Endodermal cell (in vitro differentiated cells): Measurements from ENCODE around the gene FBXL5. TPM values are rescaled to one million over a fixed set of nuclear protein-coding genes. Genes with fewer than 3 reads are reported as not detected.

Experiments used
- DNase-seq: peaks from one replicate; pipeline ENCODE4 v3.0.0-alpha.2; 2017
- H3K27ac ChIP-seq: 2 replicates; pipeline ENCODE4 v1.5.1; 2013; ENCODE audit warnings: mild to moderate bottlenecking, low read depth, low read length, moderate library complexity
- H3K27me3 ChIP-seq: 2 replicates; pipeline ENCODE4 v1.6.1; 2013; ENCODE audit warnings: mild to moderate bottlenecking, low read length, moderate library complexity; ENCODE audit not compliant: insufficient read depth, control insufficient read depth, poor library complexity, severe bottlenecking
- H3K36me3 ChIP-seq: 2 replicates; pipeline ENCODE4 v1.7.0; 2013; ENCODE audit warnings: mild to moderate bottlenecking, low read length, moderate library complexity; ENCODE audit not compliant: control insufficient read depth, insufficient read depth
- H3K4me1 ChIP-seq: one replicate; pipeline ENCODE4 v1.7.0; 2013; ENCODE audit warnings: low read length; ENCODE audit not compliant: control insufficient read depth, insufficient read depth
- H3K4me3 ChIP-seq: 2 replicates; pipeline ENCODE4 v1.5.1; 2013; ENCODE audit warnings: mild to moderate bottlenecking, low read length, moderate library complexity
- H3K9ac ChIP-seq: 2 replicates; pipeline ENCODE4 v1.6.1; 2013; ENCODE audit warnings: mild to moderate bottlenecking, low read length, moderate library complexity; ENCODE audit not compliant: poor library complexity, severe bottlenecking; ENCODE audit errors: extremely low read depth
- H3K9me3 ChIP-seq: 2 replicates; pipeline ENCODE4 v1.6.1; 2013; ENCODE audit warnings: mild to moderate bottlenecking, low read length, moderate library complexity; ENCODE audit not compliant: control insufficient read depth
- H3K27ac Mint-ChIP-seq: 2 replicates; pipeline ENCODE4 v1.8.0; 2020; ENCODE audit warnings: mixed read lengths
- H3K27me3 Mint-ChIP-seq: 2 replicates; pipeline ENCODE4 v1.8.0; 2021; ENCODE audit warnings: mild to moderate bottlenecking, mixed read lengths; ENCODE audit not compliant: insufficient read depth
- H3K36me3 Mint-ChIP-seq: 2 replicates; pipeline ENCODE4 v1.8.0; 2020; ENCODE audit warnings: low read depth, mixed read lengths
- H3K4me1 Mint-ChIP-seq: 2 replicates; pipeline ENCODE4 v1.8.0; 2020; ENCODE audit warnings: mixed read lengths
- H3K4me3 Mint-ChIP-seq: 2 replicates; pipeline ENCODE4 v1.8.0; 2020; ENCODE audit warnings: mild to moderate bottlenecking, moderate library complexity, mixed read lengths
- H3K9me3 Mint-ChIP-seq: 2 replicates; pipeline ENCODE4 v1.8.0; 2020; ENCODE audit warnings: mild to moderate bottlenecking, mixed read lengths
- WGBS, 2 experiments: methylation state at CpG; one replicate each; pipeline versions ENCODE4 v1.1.5 to v1.1.7; 2013; ENCODE audit warnings: missing lambda C conversion rate in 2 of 2, mixed read lengths in 1 of 2; ENCODE audit not compliant: insufficient coverage in 1 of 2, insufficient read length in 1 of 2; 5-methylcytosine and 5-hydroxymethylcytosine counted together
- total RNA-seq, 2 donors: library from RNA; stranded (reverse); fragmentation: NEBNext Ultra II Directional in 1 of 2; extraction: Animal tissue kit (Norgen Biotek cat#: 25700) in 1 of 2; gene quantifications; 2 replicates in 1 of 2; 3 replicates in 1 of 2; pipeline ENCODE4 v1.2.1, GENCODE V29; 2021
- TF ChIP-seq, protein P1 (sequence below): fragments of 200-600 bp; sonication (generic); conservative IDR thresholded peaks from 2 replicates; pipeline ENCODE4 v1.5.0; 2021; ENCODE audit warnings: antibody characterized with exemption, mild to moderate bottlenecking

FBXL5 gene
- total RNA-seq, 2 donors from 2014 or later: 60.3 to 88.4 TPM

- Histone ChIP-seq H3K9ac (no peak overlapping the region), H3K4me1 (no peaks in the 10 kb centered on the region), H3K27me3 (no peaks in the 10 kb centered on the region), H3K4me3 (no peak overlapping the region), H3K9me3 (no peaks in the 10 kb centered on the region), H3K36me3 (peaks cover 13% of the 10 kb centered on the region), H3K27ac (no peak overlapping the region)
- 95 to 100% methylated on average over 1 to 5 of the region's 5 CpGs for WGBS, 2 experiments
- Mint-ChIP-seq H3K27me3 (no peaks in the 10 kb centered on the region), H3K36me3 (peaks cover 51% of the 10 kb centered on the region), H3K9me3 (no peaks in the 10 kb centered on the region), H3K4me3 (no peak overlapping the region), H3K4me1 (no peaks in the 10 kb centered on the region), H3K27ac (no peak overlapping the region)
- no peak for DNase-seq
- TF ChIP-seq, protein P1, sequence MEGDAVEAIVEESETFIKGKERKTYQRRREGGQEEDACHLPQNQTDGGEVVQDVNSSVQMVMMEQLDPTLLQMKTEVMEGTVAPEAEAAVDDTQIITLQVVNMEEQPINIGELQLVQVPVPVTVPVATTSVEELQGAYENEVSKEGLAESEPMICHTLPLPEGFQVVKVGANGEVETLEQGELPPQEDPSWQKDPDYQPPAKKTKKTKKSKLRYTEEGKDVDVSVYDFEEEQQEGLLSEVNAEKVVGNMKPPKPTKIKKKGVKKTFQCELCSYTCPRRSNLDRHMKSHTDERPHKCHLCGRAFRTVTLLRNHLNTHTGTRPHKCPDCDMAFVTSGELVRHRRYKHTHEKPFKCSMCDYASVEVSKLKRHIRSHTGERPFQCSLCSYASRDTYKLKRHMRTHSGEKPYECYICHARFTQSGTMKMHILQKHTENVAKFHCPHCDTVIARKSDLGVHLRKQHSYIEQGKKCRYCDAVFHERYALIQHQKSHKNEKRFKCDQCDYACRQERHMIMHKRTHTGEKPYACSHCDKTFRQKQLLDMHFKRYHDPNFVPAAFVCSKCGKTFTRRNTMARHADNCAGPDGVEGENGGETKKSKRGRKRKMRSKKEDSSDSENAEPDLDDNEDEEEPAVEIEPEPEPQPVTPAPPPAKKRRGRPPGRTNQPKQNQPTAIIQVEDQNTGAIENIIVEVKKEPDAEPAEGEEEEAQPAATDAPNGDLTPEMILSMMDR: no peak
These were observed 85.4 kb downstream of the FBXL5 start for GRCh38 chr4:15569746-15570145.

- Mint-ChIP-seq H3K4me1 (no peaks in the 10 kb centered on the region), H3K9me3 (no peaks in the 10 kb centered on the region), H3K36me3 (peaks cover 54% of the 10 kb centered on the region), H3K4me3 (no peak overlapping the region), H3K27ac (no peak overlapping the region), H3K27me3 (no peaks in the 10 kb centered on the region)
- no peak for DNase-seq
- TF ChIP-seq, protein P1: no peak
- Histone ChIP-seq H3K4me1 (no peaks in the 10 kb centered on the region), H3K9ac (no peak overlapping the region), H3K4me3 (no peak overlapping the region), H3K27me3 (no peaks in the 10 kb centered on the region), H3K27ac (no peak overlapping the region), H3K36me3 (peaks cover 13% of the 10 kb centered on the region), H3K9me3 (no peaks in the 10 kb centered on the region)
These were observed 86.3 kb downstream of the FBXL5 start for GRCh38 chr4:15568821-15569220.

- H3K9me3 Mint-ChIP-seq: no peaks in the 10 kb centered on the region
- H3K4me1 ChIP-seq: no peaks in the 10 kb centered on the region
- H3K4me3 Mint-ChIP-seq: no peak overlapping the region
- TF ChIP-seq, protein P1: no peak
- H3K9ac ChIP-seq: no peak overlapping the region
- peaks cover 7% of the 10 kb centered on the region for H3K36me3 ChIP-seq
- H3K4me1 Mint-ChIP-seq: no peaks in the 10 kb centered on the region
- no peaks in the 10 kb centered on the region for H3K27me3 ChIP-seq
- no peak overlapping the region for H3K4me3 ChIP-seq
- 79 to 90% methylated on average over 4 to 6 of the region's 6 CpGs for WGBS, 2 experiments
- H3K36me3 Mint-ChIP-seq: peaks cover 46% of the 10 kb centered on the region
- no peak for DNase-seq
- no peak overlapping the region for H3K27ac ChIP-seq
- H3K27me3 Mint-ChIP-seq: no peaks in the 10 kb centered on the region
- H3K27ac Mint-ChIP-seq: no peak overlapping the region
- no peaks in the 10 kb centered on the region for H3K9me3 ChIP-seq
These were observed 91.3 kb downstream of the FBXL5 start for GRCh38 chr4:15563871-15564270.
